ENCODE data around the gene CCDC32.

The CCDC32 gene

GRCh38 chr15:40511472-40512133 is 53.2 kb downstream of the CCDC32 start:
- peak; percentile 25 for DNase-seq

DNA sequence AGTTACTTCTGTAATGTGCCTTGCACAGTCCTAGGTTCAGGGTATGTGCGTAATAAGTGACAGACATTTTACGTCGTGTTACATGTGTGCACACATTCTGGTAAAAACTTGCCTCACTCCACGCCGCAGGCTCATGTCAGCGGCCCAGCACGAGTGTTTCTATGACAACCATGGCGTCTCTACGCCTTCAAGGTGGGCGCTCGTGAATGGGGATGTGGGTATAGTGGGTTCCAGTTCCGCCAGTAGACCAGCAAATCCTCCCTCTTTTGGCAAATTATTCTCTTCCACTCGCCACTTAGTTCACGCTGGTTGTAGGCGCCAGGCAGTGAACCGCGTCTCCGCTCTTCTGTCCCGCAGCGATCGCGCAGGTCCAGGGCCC is 53.8 kb downstream of the CCDC32 start:
- no peak for DNase-seq

DNA sequence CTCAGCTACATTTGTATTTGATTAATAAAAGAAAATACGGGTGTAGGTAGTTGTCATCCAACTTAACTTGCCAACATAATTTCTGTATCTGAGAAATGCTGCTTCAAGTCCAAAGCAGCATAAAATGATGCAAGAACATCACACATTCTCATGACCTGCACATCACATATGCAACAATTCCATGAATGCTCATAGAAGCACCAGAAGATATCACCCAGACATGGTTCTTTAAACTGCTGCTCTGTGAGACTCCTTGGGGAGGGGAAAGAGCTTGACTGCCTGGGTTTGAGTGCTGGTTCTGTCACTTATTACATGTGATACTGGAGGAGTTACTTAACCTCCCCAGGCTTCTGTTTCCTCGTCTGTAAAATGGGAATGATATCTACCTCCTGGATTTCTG is 54.6 kb downstream of the CCDC32 start:
- no peak for DNase-seq

GRCh38 chr15:40508216-40508615 is 56.6 kb downstream of the CCDC32 start:
- no peak for DNase-seq

GRCh38 chr15:40506964-40507571 is 57.8 kb downstream of the CCDC32 start:
- DNase-seq = peak; percentile 70

Measured in HCEC 1CT (cell line).